Measurements from ENCODE around the gene FBXW5.

- TF ChIP-seq CTCF (IDR thresholded peaks at IDR 0.05 in 4 of 5, conservative IDR thresholded peaks at IDR 0.05 in 1 of 5): no peak
- TF ChIP-seq POLR2A (IDR thresholded peaks at IDR 0.05): no peak
Measured at GRCh38 chr9:136992819-136993369, 48.4 kb upstream of the FBXW5 start.
